ENCODE results near the gene OR52E8.

Gene OR52E8

DNA sequence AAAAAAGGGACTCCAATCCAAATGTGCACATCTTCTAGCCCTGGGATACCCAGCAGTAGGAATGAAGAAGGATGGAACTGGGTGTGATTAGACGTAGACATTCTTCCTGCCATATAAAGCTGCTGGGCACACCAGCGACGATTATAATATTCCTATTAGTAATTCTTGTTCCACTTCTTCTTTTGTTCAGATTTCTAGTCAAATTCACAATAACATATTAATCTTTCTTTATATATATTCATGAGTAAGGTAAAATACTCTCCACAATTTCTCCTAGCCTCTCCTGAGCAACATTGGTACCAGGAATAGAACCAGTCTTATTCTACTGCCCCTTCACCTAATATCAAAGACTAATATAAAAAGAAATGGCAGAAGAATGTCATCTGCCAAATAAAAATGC lies at the start of gene OR52E8:
OR52E8 (minus strand) TSS at position 101 of the 400 bp plus-strand sequence; CDS start at position 101, 0 bp downstream.
- intact Hi-C loops (cut with DNase I) = no loop called here
- no peak for DNase-seq

DNA sequence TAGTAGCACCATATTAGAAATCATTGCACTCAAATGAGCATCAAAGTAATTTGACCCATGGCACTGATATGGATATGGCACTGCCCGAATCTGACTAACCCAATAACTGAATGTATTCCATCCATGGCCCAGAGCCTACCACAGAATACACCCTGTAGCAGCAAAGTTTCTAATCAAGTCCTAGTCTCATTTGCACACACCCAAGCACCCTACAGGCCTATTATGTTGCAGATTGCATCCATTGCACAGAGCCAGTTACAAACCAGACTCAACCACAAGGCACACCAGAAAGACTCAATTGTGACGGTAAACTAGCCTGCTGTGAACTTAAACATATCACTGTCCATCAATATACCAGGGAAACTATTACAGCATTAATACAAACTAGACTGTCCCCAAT lies 42.0 kb upstream of the OR52E8 start:
- intact Hi-C loops (cut with DNase I) = no loop called here
- no peak for DNase-seq

DNA sequence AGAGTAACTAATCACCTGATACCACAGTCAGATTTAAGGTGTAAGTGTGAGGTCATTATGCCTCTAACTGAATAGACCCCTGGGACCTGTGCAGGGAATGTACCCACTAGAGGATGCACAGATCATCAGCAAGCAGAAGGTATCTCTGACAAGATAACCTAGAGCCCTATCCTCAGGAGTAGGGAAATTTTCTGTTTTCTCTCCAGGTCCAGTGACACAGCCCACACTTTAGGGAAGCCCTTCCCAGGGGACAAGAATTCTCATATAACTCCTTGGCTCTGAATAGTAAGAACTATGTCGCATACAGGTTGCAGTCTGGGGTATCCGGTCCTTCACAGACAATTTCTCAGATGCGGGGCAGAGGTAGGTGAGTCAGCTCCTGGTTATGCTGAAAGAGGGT lies 35.4 kb upstream of the OR52E8 start, which contains the start of gene OR52E5:
OR52E5 (plus strand) TSS at position 301 of the 400 bp plus-strand sequence. CDS start 7,569 bp downstream, outside the sequence.
- no peak for DNase-seq
- intact Hi-C loops (cut with DNase I) = no loop called here

DNA sequence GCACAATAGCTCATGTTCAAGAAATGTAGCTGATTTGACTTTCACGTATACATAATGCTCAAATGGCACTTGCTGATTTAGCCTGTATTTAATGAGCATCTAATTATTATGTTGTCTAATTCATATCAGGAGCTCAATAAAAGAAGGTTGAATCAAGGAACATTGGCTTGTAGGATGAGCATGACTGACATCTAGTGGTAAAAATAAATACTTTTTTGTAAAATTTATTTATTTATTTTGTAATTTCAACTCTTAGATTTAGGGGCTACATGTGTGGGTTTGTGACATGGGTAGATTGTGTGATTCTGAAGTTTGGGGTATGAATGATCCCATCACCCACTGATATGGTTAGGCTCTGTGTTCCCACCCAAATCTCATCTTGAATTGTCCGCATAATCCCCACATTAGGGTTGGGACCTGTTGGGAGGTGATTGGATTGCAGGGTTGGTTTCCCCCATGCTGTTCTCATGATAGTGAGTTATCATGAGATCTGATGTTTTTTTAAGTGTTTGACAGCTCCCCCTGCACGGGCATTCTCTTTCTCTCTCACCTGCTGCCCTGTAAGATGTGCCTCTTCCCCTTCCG lies 33.8 kb upstream of the OR52E8 start:
- DNase-seq = no peak
- intact Hi-C loops (cut with DNase I) = no loop called here

DNA sequence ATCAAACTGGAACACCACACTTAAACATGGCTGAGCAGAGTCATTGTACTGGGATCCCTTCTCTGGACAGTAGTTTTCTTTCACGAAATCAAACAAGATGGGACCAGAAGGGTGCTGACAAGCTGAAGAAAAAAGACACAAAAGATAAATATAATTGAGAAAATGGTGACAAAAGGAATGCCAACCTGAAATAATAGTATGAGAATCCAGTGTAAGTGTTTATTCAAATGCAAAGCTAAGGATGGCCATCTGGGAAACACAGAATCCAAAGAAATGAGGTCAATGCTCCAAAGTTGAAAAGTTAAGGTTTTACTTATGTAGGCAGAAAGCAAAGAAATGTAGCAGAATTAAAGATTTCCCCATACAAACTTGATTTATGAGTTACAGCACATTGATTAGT lies 30.2 kb upstream of the OR52E8 start:
- intact Hi-C loops (cut with DNase I) = no loop called here
- DNase-seq = no peak

DNA sequence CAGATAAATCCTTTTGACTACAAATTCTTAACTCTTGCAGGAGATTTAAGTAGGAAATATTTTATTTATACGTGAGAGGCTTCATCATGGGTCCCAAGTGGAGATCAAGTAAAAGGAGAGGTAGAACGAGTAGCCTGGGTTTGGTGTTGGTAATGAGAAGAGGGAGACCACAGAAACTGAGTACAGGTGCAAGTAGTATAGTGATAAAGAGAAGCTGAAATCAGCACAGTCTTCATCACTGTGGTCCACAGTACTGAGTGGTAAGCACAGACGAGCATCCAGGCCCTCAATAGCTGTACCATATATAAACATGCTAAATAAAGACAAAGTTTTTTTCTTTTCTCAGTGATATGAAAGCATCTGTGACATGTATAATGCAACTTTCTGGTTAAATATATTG lies 29.7 kb upstream of the OR52E8 start:
- intact Hi-C loops (cut with DNase I) = no loop called here
- DNase-seq = no peak

DNA sequence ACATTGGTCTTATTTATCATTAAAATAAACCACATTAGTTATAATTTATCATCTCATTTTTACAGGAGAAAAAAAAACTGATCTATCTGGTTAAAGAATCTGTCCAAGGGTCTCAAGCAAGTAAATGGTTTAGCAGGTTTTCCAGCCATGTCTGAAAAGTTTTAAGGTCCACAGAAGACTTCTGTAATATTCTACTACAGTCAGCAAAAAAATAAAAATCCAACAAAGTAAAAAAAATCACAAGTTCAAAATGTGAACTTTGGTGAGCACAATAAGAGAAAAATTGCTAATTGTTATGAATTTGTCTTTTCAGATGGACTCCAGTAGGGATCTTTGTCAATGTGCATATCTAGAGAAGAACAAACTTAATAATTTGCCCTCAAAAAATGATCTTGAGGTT lies 24.3 kb upstream of the OR52E8 start:
- intact Hi-C loops (cut with DNase I) = no loop called here
- no peak for DNase-seq

DNA sequence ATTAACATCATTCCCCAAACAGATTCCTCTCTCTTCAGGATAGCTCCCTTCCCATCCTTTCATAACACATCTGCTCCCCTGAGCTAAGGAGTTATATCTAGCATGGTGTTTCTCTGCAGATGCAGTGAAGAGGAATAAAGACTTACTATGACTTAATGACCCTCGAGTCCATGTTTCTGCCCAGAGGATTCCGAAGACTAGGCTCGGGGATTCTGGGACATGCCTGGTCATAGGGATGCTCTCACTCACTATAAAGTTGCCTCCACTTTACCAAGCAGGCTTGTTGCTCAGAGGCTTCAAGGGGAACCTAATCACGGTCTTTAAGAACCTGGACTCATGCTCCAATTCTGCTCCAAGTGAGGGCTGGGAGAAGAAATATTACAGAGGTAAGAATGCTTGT lies 22.8 kb upstream of the OR52E8 start, which contains the start of gene OR52E4:
OR52E4 (plus strand) TSS at position 301 of the 400 bp plus-strand sequence. CDS start 3,664 bp downstream, outside the sequence.
- DNase-seq = no peak
- intact Hi-C loops (cut with DNase I) = no loop called here

DNA sequence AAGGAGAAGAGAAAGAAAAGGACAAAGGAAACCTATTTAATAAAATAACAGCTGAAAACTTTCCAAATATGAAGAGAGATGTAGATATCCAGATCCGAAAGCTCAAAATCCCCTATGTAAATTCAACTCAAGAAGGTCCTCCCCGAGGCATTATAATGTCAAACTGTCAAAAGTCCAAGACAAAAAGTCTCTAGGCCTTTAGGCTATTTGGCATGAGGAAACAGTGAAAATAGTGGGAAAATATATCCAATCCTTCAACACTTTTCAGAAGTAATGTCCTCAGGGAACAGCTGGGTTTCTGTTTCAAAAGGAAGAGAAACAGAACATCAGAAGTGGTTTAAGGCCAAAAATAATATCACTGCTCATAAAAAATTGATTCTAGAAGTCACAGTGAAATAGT lies 21.1 kb upstream of the OR52E8 start:
- intact Hi-C loops (cut with DNase I) = no loop called here
- no peak for DNase-seq

DNA sequence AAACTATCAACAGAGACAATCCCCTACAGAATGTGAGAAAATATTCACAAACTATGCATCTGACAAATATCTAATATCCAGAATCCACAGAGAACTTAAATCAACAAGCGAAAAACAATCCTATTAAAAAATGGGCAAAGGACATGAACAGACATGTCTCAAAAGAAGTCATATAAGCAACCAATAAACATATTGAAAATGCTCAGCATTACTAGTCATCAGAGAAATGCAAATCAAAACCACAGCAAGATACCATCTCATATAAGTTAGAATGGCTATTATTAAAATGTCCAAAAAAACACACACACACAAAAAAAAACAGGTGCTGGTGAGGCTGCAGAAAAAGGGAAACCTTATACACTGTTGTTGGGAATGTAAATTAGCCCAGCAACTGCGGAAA lies 8.3 kb upstream of the OR52E8 start:
- intact Hi-C loops (cut with DNase I) = no loop called here

DNA sequence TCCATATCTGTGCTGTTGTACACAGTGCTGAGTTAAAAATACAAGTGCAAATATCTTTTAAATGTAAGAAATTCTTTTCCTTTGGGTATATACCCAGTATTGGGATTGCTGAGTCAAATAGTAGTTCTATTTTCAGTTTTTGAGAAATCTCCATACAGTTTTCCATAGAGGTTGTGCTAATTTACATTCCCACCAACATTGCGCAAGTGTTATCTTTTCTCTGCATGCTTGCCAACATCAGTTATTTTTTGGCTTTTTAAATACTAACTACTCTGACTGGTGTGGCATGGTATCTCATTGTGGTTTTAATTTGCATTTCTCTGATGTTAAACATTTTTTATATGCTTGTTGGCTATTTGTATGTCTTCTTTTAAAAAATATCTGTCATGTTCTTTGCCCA lies 6.5 kb downstream of the OR52E8 start:
- intact Hi-C loops (cut with DNase I) = no loop called here
- no peak for DNase-seq

More for the DNA sequence above, 8.3 kb upstream of the OR52E8 start:
- no peak for DNase-seq

DNA sequence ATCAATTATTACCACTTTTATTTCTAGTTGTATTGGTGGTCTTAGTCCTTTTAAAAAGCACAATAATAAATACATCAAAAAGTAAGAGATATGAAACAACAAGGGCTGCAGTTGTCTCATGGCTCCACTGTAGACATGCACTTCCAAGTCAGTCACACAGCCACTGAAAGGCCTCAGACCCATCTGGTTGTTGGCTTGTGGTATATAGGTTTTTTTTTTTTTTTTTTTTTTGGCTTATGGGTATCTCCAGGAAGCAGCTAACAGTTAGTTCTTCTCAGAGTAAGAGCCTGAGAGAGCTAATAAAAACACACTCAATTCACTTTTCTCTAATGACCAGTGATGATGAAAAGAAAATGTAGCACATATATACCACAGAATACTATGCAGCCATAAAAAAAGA lies 9.8 kb downstream of the OR52E8 start:
- intact Hi-C loops (cut with DNase I) = no loop called here
- DNase-seq = no peak

DNA sequence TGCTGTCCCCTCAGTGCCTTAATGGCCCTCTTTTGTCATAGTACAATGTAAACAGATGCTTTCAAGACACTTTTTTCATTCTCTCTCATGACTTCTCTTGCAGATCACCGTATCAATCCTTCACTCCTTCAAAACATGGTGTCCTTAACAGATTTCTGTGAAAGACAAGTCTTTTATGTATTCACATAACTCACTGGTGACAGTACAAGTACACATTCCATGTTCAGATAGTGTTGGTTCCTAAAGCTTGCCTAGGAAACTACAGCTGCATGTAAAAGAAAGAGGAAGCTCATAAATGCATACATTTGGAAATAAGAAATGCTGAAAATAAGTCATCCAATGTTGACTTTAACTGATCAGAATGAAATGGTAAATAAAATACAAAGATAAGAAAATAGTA lies 10.8 kb downstream of the OR52E8 start:
- intact Hi-C loops (cut with DNase I) = no loop called here
- DNase-seq = no peak

DNA sequence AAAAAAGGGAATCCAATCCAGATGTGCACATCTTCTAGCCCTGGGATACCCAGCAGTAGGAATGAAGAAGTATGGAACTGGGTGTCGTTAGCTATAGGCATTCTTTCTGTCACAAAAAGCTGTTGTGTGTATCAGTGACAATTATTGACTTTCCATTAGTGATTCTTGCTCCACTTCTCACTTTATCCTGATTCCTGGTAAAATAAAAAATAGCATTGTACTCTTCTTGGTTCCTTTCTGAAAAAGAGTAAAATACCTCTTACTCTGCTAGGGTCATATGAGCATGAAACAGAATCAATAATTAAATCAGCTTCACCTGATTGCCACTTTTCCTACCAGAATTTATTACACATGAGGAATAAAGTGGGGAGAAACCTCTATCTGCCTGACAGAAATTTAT lies 15.7 kb downstream of the OR52E8 start, which contains the start of gene OR52E6:
OR52E6 (minus strand) TSS at position 101 of the 400 bp plus-strand sequence; CDS start at position 101, 0 bp downstream.
- intact Hi-C loops (cut with DNase I) = no loop called here
- DNase-seq = no peak

DNA sequence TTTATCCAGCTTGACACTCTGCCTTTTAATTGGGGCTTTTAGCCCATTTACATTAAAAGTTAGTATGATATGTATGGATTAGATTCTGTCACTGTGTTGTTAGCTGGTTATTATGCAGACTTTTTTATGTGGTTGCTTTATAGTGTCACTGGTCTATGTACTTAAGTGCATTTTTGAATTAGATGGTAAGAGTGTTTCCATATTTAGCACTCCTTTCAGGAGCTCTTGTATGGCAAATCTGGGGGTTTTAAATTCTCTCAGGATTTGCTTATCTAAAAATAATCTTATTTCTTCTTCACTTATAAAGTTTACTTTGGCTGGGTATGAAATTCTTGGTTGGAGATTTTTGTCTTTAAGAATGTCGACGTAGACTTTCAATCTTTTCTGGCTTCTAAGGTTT lies 19.8 kb downstream of the OR52E8 start:
- intact Hi-C loops (cut with DNase I) = no loop called here
- no peak for DNase-seq

DNA sequence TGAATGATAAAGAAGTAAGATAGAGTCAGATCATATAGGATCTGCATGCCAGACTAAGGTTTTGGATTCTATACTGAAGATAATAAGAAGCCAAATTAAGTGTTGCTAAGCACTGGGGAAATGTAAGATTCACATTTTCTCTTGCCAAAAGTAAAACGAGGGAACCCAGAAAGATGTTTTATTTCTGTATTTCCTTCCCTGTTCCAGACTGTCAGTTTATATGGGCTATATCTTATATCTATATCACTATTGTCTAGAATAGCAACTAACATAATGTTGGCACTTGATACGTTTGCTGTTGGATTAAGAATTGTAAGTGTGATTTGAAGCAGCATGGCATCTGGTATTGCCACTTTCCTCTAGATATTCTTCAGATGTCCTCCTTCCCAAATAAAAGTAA lies 24.0 kb downstream of the OR52E8 start:
- intact Hi-C loops (cut with DNase I) = no loop called here

DNA sequence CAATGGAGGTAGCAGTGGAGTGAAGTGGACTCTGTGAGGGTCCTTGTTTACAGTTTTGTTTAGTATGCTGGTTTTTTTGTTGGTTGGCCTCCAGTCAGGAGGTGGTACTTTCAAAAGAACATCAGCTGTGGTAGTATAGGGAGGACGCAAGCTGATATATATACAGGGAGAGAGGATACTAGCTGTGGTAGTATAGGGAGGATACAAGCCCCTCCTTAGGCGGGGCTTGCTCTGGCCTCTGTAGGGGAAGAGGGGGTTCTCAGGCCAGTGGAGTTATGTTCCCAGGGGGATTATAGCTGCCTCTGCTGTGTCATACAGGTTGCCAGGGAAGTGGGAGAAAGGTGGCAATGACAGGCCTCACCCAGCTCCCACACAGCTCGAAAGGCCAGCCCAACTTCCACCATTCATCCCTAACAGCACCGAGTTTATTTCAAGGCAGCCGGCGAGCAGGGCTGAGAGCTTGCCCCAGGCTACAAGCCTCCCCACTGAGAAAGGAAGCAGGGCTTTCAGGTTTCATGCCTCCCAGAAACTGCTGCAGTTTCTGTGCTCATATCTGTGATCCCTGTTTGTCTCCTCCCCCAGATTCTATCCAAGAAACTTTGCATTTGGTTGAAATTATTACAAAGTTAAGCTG lies 26.2 kb downstream of the OR52E8 start:
- no peak for DNase-seq
- intact Hi-C loops (cut with DNase I) = no loop called here

More for the DNA sequence above, 24.0 kb downstream of the OR52E8 start:
- no peak for DNase-seq

DNA sequence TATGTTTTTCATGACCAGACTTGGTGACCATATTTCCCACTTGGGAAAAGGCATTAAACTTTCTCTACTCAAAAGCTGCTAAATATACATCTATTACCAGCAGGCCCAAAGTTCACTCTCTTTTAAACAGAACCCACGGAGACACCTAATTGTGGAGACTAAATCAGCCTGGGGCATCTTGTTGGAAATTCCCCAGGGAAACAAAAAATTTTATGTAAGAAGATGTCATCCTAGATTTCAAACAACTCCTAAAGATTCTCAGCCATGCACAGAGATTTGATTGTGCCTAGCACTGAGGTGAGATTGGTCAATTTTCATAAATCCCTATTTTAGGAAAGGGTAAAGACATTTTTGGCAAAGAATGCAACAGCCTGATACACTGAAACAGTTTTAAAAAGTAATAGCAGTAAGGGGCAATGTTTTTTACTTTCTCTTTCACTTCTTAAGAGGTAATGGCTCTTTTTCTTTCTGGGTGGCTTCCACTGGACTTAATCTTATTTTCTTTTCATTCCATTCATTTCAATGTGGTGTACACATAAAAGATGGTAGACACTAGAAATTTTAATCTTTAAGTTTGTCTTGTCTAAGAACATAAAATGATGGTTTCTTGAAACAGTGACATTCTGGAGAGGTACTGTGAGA lies 39.1 kb downstream of the OR52E8 start:
- intact Hi-C loops (cut with DNase I) = no loop called here
- DNase-seq = no peak

DNA sequence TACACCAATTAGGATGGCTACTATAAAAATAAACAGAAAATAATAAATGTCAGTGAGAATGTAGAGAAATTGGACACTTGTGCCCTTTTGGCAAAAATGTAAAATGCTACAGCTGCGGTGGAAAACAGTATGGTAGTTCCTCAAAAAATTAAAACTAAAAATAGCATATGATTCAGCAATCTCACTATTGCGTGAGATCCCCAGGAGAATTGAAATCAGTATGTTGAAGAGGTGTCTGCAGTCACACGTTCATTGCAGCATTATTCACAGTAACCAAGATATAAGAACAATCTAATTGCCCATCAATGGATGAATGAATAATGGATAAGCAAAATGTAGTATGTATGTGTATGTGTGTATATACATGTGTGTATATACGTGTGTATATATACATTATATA lies 42.0 kb downstream of the OR52E8 start:
- no peak for DNase-seq
- intact Hi-C loops (cut with DNase I) = no loop called here

Measured in head of caudate nucleus (tissue), 42 donors.